A673 (cell line): ENCODE measurements around the gene OMP. TPM values are rescaled to one million over a fixed set of nuclear protein-coding genes. Genes with fewer than 3 reads are reported as not detected.

Experiments
- BruUV-seq: library from RNA; stranded (reverse); fragments of 400-500 nt; replicated peaks from 2 replicates; lab custom pipeline; 2021; lab: Mats Ljungman, UMichigan
- CTCF ChIA-PET: fragments of 300-600 bp; sonication (Branson Sonifier 250); formaldehyde crosslinking; loops from one replicate; lab custom pipeline; 2022; ENCODE audit warnings: antibody characterized with exemption; lab: Charles Lee
- POLR2A ChIA-PET: fragments of 300-600 bp; sonication (Branson Sonifier 250); formaldehyde crosslinking; loops from one replicate; lab custom pipeline; 2022; ENCODE audit warnings: antibody characterized with exemption; ENCODE audit not compliant: low non-redundant PET; lab: Charles Lee
- DNase-seq: peaks from one replicate; pipeline ENCODE4 v3.0.0-alpha.2; 2015; ENCODE audit warnings: low spot score
- H3K27ac ChIP-seq: fragments of 200-600 bp; sonication (generic); 2 replicates; pipeline ENCODE4 v1.5.1; 2016; ENCODE audit warnings: mixed run types, low read depth, mild to moderate bottlenecking, mixed read lengths, antibody characterized with exemption, low read length; ENCODE audit not compliant: poor library complexity, severe bottlenecking
- H3K27me3 ChIP-seq: fragments of 200-600 bp; sonication (generic); replicated peaks from 2 replicates; pipeline ENCODE4 v1.6.1; 2017; ENCODE audit warnings: mixed run types, low read depth, mild to moderate bottlenecking, mixed read lengths, antibody characterized with exemption, low read length; ENCODE audit not compliant: insufficient read depth, poor library complexity
- H3K36me3 ChIP-seq: fragments of 200-600 bp; sonication (generic); 2 replicates; pipeline ENCODE4 v1.6.1; 2016; ENCODE audit warnings: mixed run types, mild to moderate bottlenecking, mixed read lengths, antibody characterized with exemption, low read length; ENCODE audit not compliant: insufficient read depth, poor library complexity, severe bottlenecking
- H3K4me1 ChIP-seq: fragments of 200-600 bp; sonication (generic); 2 replicates; pipeline ENCODE4 v1.6.1; 2017; ENCODE audit warnings: mixed run types, mild to moderate bottlenecking, mixed read lengths, antibody characterized with exemption, low read length; ENCODE audit not compliant: insufficient read depth, poor library complexity, severe bottlenecking
- H3K4me3 ChIP-seq: fragments of 200-600 bp; sonication (generic); 2 replicates; pipeline ENCODE4 v1.5.1; 2016; ENCODE audit warnings: low read depth, mixed run types, mild to moderate bottlenecking, mixed read lengths, low read length; ENCODE audit not compliant: poor library complexity, severe bottlenecking
- H3K9me3 ChIP-seq: fragments of 200-600 bp; sonication (generic); 2 replicates; pipeline ENCODE4 v1.6.1; 2016; ENCODE audit warnings: mixed run types, low read depth, mild to moderate bottlenecking, mixed read lengths, antibody characterized with exemption, low read length; ENCODE audit not compliant: poor library complexity, severe bottlenecking
- CTCF ChIP-seq: fragments of 300-800, 200-600 bp; sonication (generic); conservative IDR thresholded peaks from 2 replicates; pipeline ENCODE4 v1.5.1; 2017; ENCODE audit warnings: low read depth, mild to moderate bottlenecking, antibody characterized with exemption, low read length, moderate library complexity, mixed read lengths
- EZH2 ChIP-seq: fragments of 200-600 bp; sonication (generic); IDR thresholded peaks from 2 replicates; pipeline ENCODE4 v1.6.1; 2017; ENCODE audit warnings: borderline replicate concordance, low read depth, mild to moderate bottlenecking, mixed read lengths, antibody characterized with exemption, low read length; ENCODE audit not compliant: poor library complexity, severe bottlenecking
- intact Hi-C: fragments of 100-400 bp; cut with micrococcal nuclease; formaldehyde crosslinking; loops from one replicate; pipeline ENCODE4 v1.10.0; 2022; ENCODE audit not compliant: unreplicated experiment
- total RNA-seq: library from RNA; stranded (reverse); gene quantifications from 2 replicates; pipeline ENCODE4 v1.2.3, GENCODE V29; 2021

The OMP gene
- total RNA-seq, 1 experiment from 2014 or later: not detected

- intact Hi-C loops: no loop called here
- no peak overlapping the region for H3K4me3 ChIP-seq
- no peaks in the 10 kb centered on the region for H3K9me3 ChIP-seq
- CTCF ChIA-PET: no interaction called here
- no peak for DNase-seq
- no peaks in the 10 kb centered on the region for H3K4me1 ChIP-seq
- TF ChIP-seq EZH2 (no peak), CTCF (no peak)
- no peaks in the 10 kb centered on the region for H3K36me3 ChIP-seq
- peaks cover 25% of the 10 kb centered on the region for H3K27me3 ChIP-seq
- BruUV-seq: no TSS peak
- no peak overlapping the region for H3K27ac ChIP-seq
- POLR2A ChIA-PET: no interaction called here
These were observed 34.3 kb downstream of the OMP start for GRCh38 chr11:77136784-77137420.

GRCh38 chr11:77137421-77137820 lies 34.8 kb downstream of the OMP start:
- intact Hi-C loops: no loop called here
- no TSS peak for BruUV-seq
- H3K27ac ChIP-seq: no peak overlapping the region
- CTCF ChIA-PET: no interaction called here
- no peak overlapping the region for H3K4me3 ChIP-seq
- no peak for DNase-seq
- H3K4me1 ChIP-seq: no peaks in the 10 kb centered on the region
- no peaks in the 10 kb centered on the region for H3K9me3 ChIP-seq
- POLR2A ChIA-PET: no interaction called here
- H3K36me3 ChIP-seq: no peaks in the 10 kb centered on the region
- no peak for TF ChIP-seq EZH2
- TF ChIP-seq CTCF: no peak
- H3K27me3 ChIP-seq: peaks cover 25% of the 10 kb centered on the region

GRCh38 chr11:77138106-77138649 lies 35.5 kb downstream of the OMP start:
- H3K4me1 ChIP-seq: no peaks in the 10 kb centered on the region
- intact Hi-C loops: no loop called here
- H3K36me3 ChIP-seq: no peaks in the 10 kb centered on the region
- H3K4me3 ChIP-seq: no peak overlapping the region
- ChIA-PET POLR2A (no interaction called here), CTCF (no interaction called here)
- no peak for TF ChIP-seq CTCF
- TF ChIP-seq EZH2: no peak
- H3K9me3 ChIP-seq: no peaks in the 10 kb centered on the region
- no peak overlapping the region for H3K27ac ChIP-seq
- no peak for DNase-seq
- BruUV-seq: no TSS peak
- H3K27me3 ChIP-seq: peaks cover 25% of the 10 kb centered on the region
